GM19438 (cell line): ENCODE data around the gene OTUB1.
A peak's percentile ranks its signal among the peaks of the same experiment; 100 is the strongest.
"Not testable (repeated sequence)": the region's sequence is repeated elsewhere in the genome, so short reads cannot be mapped to it uniquely, and the experiment has no call there.

Experiments used
- ATAC-seq: cut with Tn5 transposase; IDR thresholded peaks from one replicate; pipeline ENCODE4 v1.9.1; 2021; ENCODE audit warnings: low read depth; ENCODE audit not compliant: unreplicated experiment

Gene OTUB1

GRCh38 chr11:63986156-63986931 is at the start of gene OTUB1:
Gene OTUB1 (plus strand): TSS chr11:63986438. CDS start chr11:63986457, 19 bp downstream.
- ATAC-seq, result peak; percentile 92

- ATAC-seq, result peak; percentile 18
Observed at GRCh38 chr11:63937713-63938478, 48.3 kb upstream of the OTUB1 start.

GRCh38 chr11:63938479-63939396 is 47.5 kb upstream of the OTUB1 start, which contains the start of gene NAA40:
Gene NAA40 (plus strand): TSS chr11:63939002. CDS start chr11:63939097, 95 bp downstream.
- ATAC-seq, result peak; percentile 88

GRCh38 chr11:63939397-63939891 is 46.8 kb upstream of the OTUB1 start:
- no peak for ATAC-seq

GRCh38 chr11:63940786-63941185 is 45.5 kb upstream of the OTUB1 start:
- ATAC-seq, result no peak

GRCh38 chr11:63941901-63942300 is 44.3 kb upstream of the OTUB1 start:
- no peak for ATAC-seq

- ATAC-seq, result no peak
Observed at GRCh38 chr11:63942803-63943202, 43.4 kb upstream of the OTUB1 start.

GRCh38 chr11:63944987-63945386 is 41.3 kb upstream of the OTUB1 start:
- ATAC-seq, result no peak

- no peak for ATAC-seq
Observed at GRCh38 chr11:63945477-63946163, 40.6 kb upstream of the OTUB1 start.

GRCh38 chr11:63951779-63952536 is 34.3 kb upstream of the OTUB1 start:
- no peak for ATAC-seq

GRCh38 chr11:63952570-63952969 is 33.7 kb upstream of the OTUB1 start:
- no peak for ATAC-seq

GRCh38 chr11:63958008-63958407 is 28.2 kb upstream of the OTUB1 start:
- ATAC-seq, result no peak

- ATAC-seq, result no peak
Observed at GRCh38 chr11:63961608-63962412, 24.4 kb upstream of the OTUB1 start.

- not testable (repeated sequence) for ATAC-seq
Observed at GRCh38 chr11:63963895-63964294, 22.3 kb upstream of the OTUB1 start.

GRCh38 chr11:63966444-63966843 is 19.8 kb upstream of the OTUB1 start:
- no peak for ATAC-seq

- ATAC-seq, result no peak
Observed at GRCh38 chr11:63969461-63969860, 16.8 kb upstream of the OTUB1 start.

GRCh38 chr11:63970902-63971301 is 15.3 kb upstream of the OTUB1 start:
- ATAC-seq, result no peak

- not testable (repeated sequence) for ATAC-seq
Observed at GRCh38 chr11:63973912-63974258, 12.4 kb upstream of the OTUB1 start.
